GM23338 (cell line): ENCODE data around the gene FNDC3B. TPM values are rescaled to one million over a fixed set of nuclear protein-coding genes. Genes with fewer than 3 reads are reported as not detected.

Source experiments
- ATAC-seq: fragments of 200-7000 bp; cut with Tn5 transposase; 3 replicates; pipeline ENCODE4 v1.9.1; 2020
- DNase-seq: peaks from one replicate; pipeline ENCODE4 v3.0.0-alpha.2; 2015; ENCODE audit warnings: low spot score
- H2AFZ ChIP-seq: fragments of 200-600 bp; sonication (generic); 2 replicates; pipeline ENCODE4 v1.8.0; 2016; ENCODE audit warnings: antibody characterized with exemption, mild to moderate bottlenecking, moderate library complexity
- H3F3A ChIP-seq: fragments of 200-600 bp; sonication (generic); replicated peaks from 2 replicates; pipeline ENCODE4 v1.8.0; 2017; ENCODE audit warnings: antibody characterized with exemption, mixed run types, low read depth
- H3K27ac ChIP-seq: fragments of 200-600 bp; sonication (generic); 2 replicates; pipeline ENCODE4 v1.6.1; 2016; ENCODE audit warnings: low read depth
- H3K27me3 ChIP-seq: fragments of 200-600 bp; sonication (generic); 2 replicates; pipeline ENCODE4 v1.8.0; 2016; ENCODE audit warnings: mild to moderate bottlenecking, mixed run types, moderate library complexity; ENCODE audit not compliant: insufficient read depth
- H3K36me3 ChIP-seq: fragments of 200-600 bp; sonication (generic); 2 replicates; pipeline ENCODE4 v1.8.0; 2016; ENCODE audit warnings: mild to moderate bottlenecking; ENCODE audit not compliant: insufficient read depth
- H3K4me1 ChIP-seq: fragments of 200-600 bp; sonication (generic); 2 replicates; pipeline ENCODE4 v1.8.0; 2016; ENCODE audit warnings: mild to moderate bottlenecking, moderate library complexity; ENCODE audit not compliant: insufficient read depth
- H3K4me2 ChIP-seq: fragments of 200-600 bp; sonication (generic); 2 replicates; pipeline ENCODE4 v1.7.1; 2017; ENCODE audit warnings: mixed run types
- H3K4me3 ChIP-seq: fragments of 200-600 bp; sonication (generic); 2 replicates; pipeline ENCODE4 v1.6.1; 2016; ENCODE audit warnings: mixed run types
- H3K79me2 ChIP-seq: fragments of 200-600 bp; sonication (generic); replicated peaks from 2 replicates; pipeline ENCODE4 v1.8.0; 2017; ENCODE audit warnings: mild to moderate bottlenecking; ENCODE audit not compliant: insufficient read depth
- H3K9me2 ChIP-seq: fragments of 200-600 bp; sonication (generic); 2 replicates; pipeline ENCODE4 v1.8.0; 2017; ENCODE audit not compliant: insufficient read depth
- H4K20me1 ChIP-seq: fragments of 200-600 bp; sonication (generic); replicated peaks from 2 replicates; pipeline ENCODE4 v1.8.0; 2017; ENCODE audit warnings: mild to moderate bottlenecking; ENCODE audit not compliant: insufficient read depth
- H3K27ac Mint-ChIP-seq: 2 replicates; pipeline ENCODE4 v1.8.0; 2020; ENCODE audit warnings: inconsistent platforms, mild to moderate bottlenecking, moderate library complexity, mixed read lengths
- H3K27me3 Mint-ChIP-seq: 3 replicates; pipeline ENCODE4 v1.8.0; 2022; ENCODE audit warnings: low read depth, mild to moderate bottlenecking, moderate library complexity, mixed read lengths, inconsistent platforms; ENCODE audit not compliant: insufficient read depth, poor library complexity
- H3K36me3 Mint-ChIP-seq: 3 replicates; pipeline ENCODE4 v1.8.0; 2021; ENCODE audit warnings: low read depth, mild to moderate bottlenecking, inconsistent platforms, moderate library complexity, mixed read lengths
- H3K4me1 Mint-ChIP-seq: 3 replicates; pipeline ENCODE4 v1.8.0; 2020; ENCODE audit warnings: mild to moderate bottlenecking, inconsistent platforms, mixed read lengths
- H3K4me3 Mint-ChIP-seq: 3 replicates; pipeline ENCODE4 v1.8.0; 2021; ENCODE audit warnings: moderate library complexity, mild to moderate bottlenecking, inconsistent platforms, mixed read lengths
- H3K9me3 Mint-ChIP-seq: 3 replicates; pipeline ENCODE4 v1.8.0; 2020; ENCODE audit warnings: moderate library complexity, mild to moderate bottlenecking, inconsistent platforms, mixed read lengths
- CREB1 ChIP-seq: fragments of 250-450 bp; sonication (Bioruptor Pico); IDR thresholded peaks from 2 replicates; pipeline ENCODE4 v1.5.0; 2020; ENCODE audit warnings: low read depth, mild to moderate bottlenecking, moderate library complexity
- EZH2 ChIP-seq: fragments of 200-600 bp; sonication (generic); IDR thresholded peaks from one replicate; pipeline ENCODE4 v1.8.0; 2017; ENCODE audit warnings: antibody characterized with exemption, mild to moderate bottlenecking, low read depth; ENCODE audit not compliant: unreplicated experiment
- EZH2phosphoT487 ChIP-seq: fragments of 200-600 bp; sonication (generic); IDR thresholded peaks from one replicate; pipeline ENCODE4 v1.8.1; 2018; ENCODE audit warnings: antibody characterized with exemption; ENCODE audit not compliant: unreplicated experiment
- NANOG ChIP-seq: IDR thresholded peaks from 2 replicates; pipeline ENCODE4 v1.6.1; 2016; ENCODE audit warnings: antibody characterized with exemption, borderline replicate concordance
- STAT1 ChIP-seq: IDR thresholded peaks from one replicate; pipeline ENCODE4 v1.6.1; 2016; ENCODE audit warnings: antibody characterized with exemption; ENCODE audit not compliant: unreplicated experiment
- ZNF114 ChIP-seq: fragments of 250-450 bp; sonication (Bioruptor Pico); IDR thresholded peaks from 2 replicates; pipeline ENCODE4 v1.5.0; 2020; ENCODE audit warnings: mild to moderate bottlenecking, moderate library complexity
- ZNF331 ChIP-seq: fragments of 250-450 bp; sonication (Bioruptor Pico); IDR thresholded peaks from 2 replicates; pipeline ENCODE4 v1.5.0; 2020; ENCODE audit warnings: low read depth, mild to moderate bottlenecking, moderate library complexity
- polyA plus RNA-seq: library from polyadenylated mRNA; unstranded; fragments of >200 nt; fragmentation: Nextera tagmentation; extraction: Ambion mirVana; gene quantifications from 2 replicates; pipeline ENCODE4 v1.2.1, GENCODE V29; 2016
- total RNA-seq: library from RNA; depleted of rRNA; stranded (reverse); fragments of >200 nt; shearing (Covaris generic); gene quantifications from 2 replicates; pipeline ENCODE4 v1.2.3, GENCODE V29; 2014
- TF ChIP-seq, protein P1 (sequence below), 2 experiments: fragments of 200-600 bp in 1 of 2; sonication (generic) in 1 of 2; conservative IDR thresholded peaks; 2 replicates each; pipeline versions ENCODE4 v1.5.1 to v1.6.1; 2016 to 2017; ENCODE audit warnings: antibody characterized with exemption in 2 of 2, low read depth in 2 of 2, mild to moderate bottlenecking in 2 of 2, moderate library complexity in 1 of 2
- TF ChIP-seq, protein P2 (sequence below): IDR thresholded peaks from one replicate; pipeline ENCODE4 v1.6.1; 2018; ENCODE audit warnings: antibody characterized with exemption; ENCODE audit not compliant: unreplicated experiment
- TF ChIP-seq, protein P3 (sequence below): fragments of 250-450 bp; sonication (Bioruptor Pico); IDR thresholded peaks from 2 replicates; pipeline ENCODE4 v1.5.0; 2020; ENCODE audit warnings: mild to moderate bottlenecking, moderate library complexity

The FNDC3B gene
- total and polyA plus RNA-seq, 2 experiments from 2014 or later: 19.1 to 55.4 TPM

DNA sequence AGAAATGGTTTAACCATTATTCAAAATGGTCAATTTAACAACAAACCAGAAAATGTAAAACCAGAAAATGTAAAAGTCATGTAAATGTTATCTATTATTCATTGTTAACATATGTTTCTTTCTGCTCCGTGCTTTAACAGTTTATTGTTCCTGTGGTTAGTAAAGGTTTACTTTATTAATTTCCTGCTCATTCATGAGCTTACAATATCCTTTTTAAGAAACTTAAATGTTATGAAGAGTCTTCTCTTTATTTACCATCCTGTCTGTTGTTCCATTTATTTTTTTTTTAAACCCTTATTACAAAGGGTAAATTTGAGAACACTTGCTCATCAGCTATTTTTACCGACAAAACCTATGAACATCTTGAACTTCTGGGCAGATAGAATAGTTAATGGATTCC is 260.8 kb downstream of the FNDC3B start:
- Mint-ChIP-seq H3K9me3 (no peaks in the 10 kb centered on the region), H3K4me3 (no peak overlapping the region), H3K36me3 (peaks cover 15% of the 10 kb centered on the region; the same call in 2 of the 3 replicates), H3K27me3 (peaks cover 3% of the 10 kb centered on the region), H3K4me1 (peaks cover 31% of the 10 kb centered on the region), H3K27ac (peak overlapping the region; percentile 85)
- Histone ChIP-seq H3K27me3 (no peaks in the 10 kb centered on the region), H3K4me1 (peaks cover 21% of the 10 kb centered on the region), H3F3A (no peaks in the 10 kb centered on the region), H3K36me3 (no peaks in the 10 kb centered on the region), H3K9me2 (no peaks in the 10 kb centered on the region), H3K79me2 (no peaks in the 10 kb centered on the region), H3K4me2 (peak overlapping the region; percentile 42), H4K20me1 (no peaks in the 10 kb centered on the region), H3K4me3 (no peak overlapping the region), H3K27ac (no peak overlapping the region), H2AFZ (no peak overlapping the region)
- TF ChIP-seq STAT1 (no peak), ZNF114 (no peak)
- DNase-seq: no peak
- no peak for ATAC-seq

DNA sequence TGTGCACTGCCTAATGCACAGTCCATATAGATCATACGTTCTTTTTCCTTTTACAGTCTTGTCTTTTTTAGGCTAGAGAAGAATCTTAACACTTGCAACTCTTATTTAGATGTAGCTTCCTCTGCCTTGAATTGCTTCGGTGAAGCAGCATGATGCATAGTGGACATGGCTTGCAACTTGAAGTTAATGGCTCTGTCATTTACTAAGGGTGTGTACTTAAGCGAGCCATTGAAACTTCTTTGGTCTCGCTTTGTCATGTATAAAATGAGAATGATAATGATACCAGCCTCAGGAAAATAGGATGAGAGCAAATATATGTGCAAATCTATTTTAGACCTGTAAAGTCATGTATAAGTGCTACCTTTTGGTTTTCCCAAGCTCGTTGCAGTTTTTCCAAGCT is 261.5 kb downstream of the FNDC3B start:
- Histone ChIP-seq H4K20me1 (no peaks in the 10 kb centered on the region), H3K4me1 (peaks cover 21% of the 10 kb centered on the region), H3K9me2 (no peaks in the 10 kb centered on the region), H2AFZ (no peak overlapping the region), H3K36me3 (no peaks in the 10 kb centered on the region), H3K27me3 (no peaks in the 10 kb centered on the region), H3K4me2 (peak overlapping the region; percentile 42), H3K79me2 (no peaks in the 10 kb centered on the region), H3K27ac (peak overlapping the region; percentile 8; the same call in 1 of the 2 replicates), H3F3A (no peaks in the 10 kb centered on the region), H3K4me3 (no peak overlapping the region)
- Mint-ChIP-seq H3K36me3 (peaks cover 15% of the 10 kb centered on the region; the same call in 2 of the 3 replicates), H3K27me3 (peaks cover 4% of the 10 kb centered on the region), H3K4me3 (no peak overlapping the region), H3K4me1 (peaks cover 31% of the 10 kb centered on the region), H3K27ac (peak overlapping the region; percentile 85), H3K9me3 (no peaks in the 10 kb centered on the region)
- peak; percentile 48 for DNase-seq
- TF ChIP-seq, protein P1, sequence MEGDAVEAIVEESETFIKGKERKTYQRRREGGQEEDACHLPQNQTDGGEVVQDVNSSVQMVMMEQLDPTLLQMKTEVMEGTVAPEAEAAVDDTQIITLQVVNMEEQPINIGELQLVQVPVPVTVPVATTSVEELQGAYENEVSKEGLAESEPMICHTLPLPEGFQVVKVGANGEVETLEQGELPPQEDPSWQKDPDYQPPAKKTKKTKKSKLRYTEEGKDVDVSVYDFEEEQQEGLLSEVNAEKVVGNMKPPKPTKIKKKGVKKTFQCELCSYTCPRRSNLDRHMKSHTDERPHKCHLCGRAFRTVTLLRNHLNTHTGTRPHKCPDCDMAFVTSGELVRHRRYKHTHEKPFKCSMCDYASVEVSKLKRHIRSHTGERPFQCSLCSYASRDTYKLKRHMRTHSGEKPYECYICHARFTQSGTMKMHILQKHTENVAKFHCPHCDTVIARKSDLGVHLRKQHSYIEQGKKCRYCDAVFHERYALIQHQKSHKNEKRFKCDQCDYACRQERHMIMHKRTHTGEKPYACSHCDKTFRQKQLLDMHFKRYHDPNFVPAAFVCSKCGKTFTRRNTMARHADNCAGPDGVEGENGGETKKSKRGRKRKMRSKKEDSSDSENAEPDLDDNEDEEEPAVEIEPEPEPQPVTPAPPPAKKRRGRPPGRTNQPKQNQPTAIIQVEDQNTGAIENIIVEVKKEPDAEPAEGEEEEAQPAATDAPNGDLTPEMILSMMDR (conservative IDR thresholded peaks at IDR 0.05; ENCODE audit: low read depth in 2 of 2): no peak
- TF ChIP-seq CREB1 (CRISPR knock-in tag): no peak
- TF ChIP-seq, protein P2, sequence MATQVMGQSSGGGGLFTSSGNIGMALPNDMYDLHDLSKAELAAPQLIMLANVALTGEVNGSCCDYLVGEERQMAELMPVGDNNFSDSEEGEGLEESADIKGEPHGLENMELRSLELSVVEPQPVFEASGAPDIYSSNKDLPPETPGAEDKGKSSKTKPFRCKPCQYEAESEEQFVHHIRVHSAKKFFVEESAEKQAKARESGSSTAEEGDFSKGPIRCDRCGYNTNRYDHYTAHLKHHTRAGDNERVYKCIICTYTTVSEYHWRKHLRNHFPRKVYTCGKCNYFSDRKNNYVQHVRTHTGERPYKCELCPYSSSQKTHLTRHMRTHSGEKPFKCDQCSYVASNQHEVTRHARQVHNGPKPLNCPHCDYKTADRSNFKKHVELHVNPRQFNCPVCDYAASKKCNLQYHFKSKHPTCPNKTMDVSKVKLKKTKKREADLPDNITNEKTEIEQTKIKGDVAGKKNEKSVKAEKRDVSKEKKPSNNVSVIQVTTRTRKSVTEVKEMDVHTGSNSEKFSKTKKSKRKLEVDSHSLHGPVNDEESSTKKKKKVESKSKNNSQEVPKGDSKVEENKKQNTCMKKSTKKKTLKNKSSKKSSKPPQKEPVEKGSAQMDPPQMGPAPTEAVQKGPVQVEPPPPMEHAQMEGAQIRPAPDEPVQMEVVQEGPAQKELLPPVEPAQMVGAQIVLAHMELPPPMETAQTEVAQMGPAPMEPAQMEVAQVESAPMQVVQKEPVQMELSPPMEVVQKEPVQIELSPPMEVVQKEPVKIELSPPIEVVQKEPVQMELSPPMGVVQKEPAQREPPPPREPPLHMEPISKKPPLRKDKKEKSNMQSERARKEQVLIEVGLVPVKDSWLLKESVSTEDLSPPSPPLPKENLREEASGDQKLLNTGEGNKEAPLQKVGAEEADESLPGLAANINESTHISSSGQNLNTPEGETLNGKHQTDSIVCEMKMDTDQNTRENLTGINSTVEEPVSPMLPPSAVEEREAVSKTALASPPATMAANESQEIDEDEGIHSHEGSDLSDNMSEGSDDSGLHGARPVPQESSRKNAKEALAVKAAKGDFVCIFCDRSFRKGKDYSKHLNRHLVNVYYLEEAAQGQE: no peak
- TF ChIP-seq, protein P3, sequence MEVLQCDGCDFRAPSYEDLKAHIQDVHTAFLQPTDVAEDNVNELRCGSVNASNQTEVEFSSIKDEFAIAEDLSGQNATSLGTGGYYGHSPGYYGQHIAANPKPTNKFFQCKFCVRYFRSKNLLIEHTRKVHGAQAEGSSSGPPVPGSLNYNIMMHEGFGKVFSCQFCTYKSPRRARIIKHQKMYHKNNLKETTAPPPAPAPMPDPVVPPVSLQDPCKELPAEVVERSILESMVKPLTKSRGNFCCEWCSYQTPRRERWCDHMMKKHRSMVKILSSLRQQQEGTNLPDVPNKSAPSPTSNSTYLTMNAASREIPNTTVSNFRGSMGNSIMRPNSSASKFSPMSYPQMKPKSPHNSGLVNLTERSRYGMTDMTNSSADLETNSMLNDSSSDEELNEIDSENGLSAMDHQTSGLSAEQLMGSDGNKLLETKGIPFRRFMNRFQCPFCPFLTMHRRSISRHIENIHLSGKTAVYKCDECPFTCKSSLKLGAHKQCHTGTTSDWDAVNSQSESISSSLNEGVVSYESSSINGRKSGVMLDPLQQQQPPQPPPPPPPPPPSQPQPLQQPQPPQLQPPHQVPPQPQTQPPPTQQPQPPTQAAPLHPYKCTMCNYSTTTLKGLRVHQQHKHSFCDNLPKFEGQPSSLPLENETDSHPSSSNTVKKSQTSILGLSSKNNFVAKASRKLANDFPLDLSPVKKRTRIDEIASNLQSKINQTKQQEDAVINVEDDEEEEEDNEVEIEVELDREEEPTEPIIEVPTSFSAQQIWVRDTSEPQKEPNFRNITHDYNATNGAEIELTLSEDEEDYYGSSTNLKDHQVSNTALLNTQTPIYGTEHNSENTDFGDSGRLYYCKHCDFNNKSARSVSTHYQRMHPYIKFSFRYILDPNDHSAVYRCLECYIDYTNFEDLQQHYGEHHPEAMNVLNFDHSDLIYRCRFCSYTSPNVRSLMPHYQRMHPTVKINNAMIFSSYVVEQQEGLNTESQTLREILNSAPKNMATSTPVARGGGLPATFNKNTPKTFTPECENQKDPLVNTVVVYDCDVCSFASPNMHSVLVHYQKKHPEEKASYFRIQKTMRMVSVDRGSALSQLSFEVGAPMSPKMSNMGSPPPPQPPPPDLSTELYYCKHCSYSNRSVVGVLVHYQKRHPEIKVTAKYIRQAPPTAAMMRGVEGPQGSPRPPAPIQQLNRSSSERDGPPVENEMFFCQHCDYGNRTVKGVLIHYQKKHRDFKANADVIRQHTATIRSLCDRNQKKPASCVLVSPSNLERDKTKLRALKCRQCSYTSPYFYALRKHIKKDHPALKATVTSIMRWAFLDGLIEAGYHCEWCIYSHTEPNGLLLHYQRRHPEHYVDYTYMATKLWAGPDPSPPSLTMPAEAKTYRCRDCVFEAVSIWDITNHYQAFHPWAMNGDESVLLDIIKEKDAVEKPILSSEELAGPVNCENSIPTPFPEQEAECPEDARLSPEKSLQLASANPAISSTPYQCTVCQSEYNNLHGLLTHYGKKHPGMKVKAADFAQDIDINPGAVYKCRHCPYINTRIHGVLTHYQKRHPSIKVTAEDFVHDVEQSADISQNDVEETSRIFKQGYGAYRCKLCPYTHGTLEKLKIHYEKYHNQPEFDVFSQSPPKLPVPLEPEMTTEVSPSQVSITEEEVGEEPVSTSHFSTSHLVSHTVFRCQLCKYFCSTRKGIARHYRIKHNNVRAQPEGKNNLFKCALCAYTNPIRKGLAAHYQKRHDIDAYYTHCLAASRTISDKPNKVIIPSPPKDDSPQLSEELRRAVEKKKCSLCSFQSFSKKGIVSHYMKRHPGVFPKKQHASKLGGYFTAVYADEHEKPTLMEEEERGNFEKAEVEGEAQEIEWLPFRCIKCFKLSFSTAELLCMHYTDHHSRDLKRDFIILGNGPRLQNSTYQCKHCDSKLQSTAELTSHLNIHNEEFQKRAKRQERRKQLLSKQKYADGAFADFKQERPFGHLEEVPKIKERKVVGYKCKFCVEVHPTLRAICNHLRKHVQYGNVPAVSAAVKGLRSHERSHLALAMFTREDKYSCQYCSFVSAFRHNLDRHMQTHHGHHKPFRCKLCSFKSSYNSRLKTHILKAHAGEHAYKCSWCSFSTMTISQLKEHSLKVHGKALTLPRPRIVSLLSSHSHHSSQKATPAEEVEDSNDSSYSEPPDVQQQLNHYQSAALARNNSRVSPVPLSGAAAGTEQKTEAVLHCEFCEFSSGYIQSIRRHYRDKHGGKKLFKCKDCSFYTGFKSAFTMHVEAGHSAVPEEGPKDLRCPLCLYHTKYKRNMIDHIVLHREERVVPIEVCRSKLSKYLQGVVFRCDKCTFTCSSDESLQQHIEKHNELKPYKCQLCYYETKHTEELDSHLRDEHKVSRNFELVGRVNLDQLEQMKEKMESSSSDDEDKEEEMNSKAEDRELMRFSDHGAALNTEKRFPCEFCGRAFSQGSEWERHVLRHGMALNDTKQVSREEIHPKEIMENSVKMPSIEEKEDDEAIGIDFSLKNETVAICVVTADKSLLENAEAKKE: peak; percentile 59
- no peak for TF ChIP-seq ZNF114
- TF ChIP-seq STAT1: no peak
- TF ChIP-seq EZH2phosphoT487: no peak
- no peak for TF ChIP-seq ZNF331
- TF ChIP-seq NANOG: peak; percentile 89
- TF ChIP-seq EZH2: no peak
- peak; percentile 58; the same call in 2 of the 3 replicates for ATAC-seq
